HepG2 (cell line): ENCODE results near the gene ZNF500. TPM values are rescaled to one million over a fixed set of nuclear protein-coding genes. Genes with fewer than 3 reads are reported as not detected.

ENCODE experiments used
- ERF ChIP-seq: IDR thresholded peaks from 2 replicates; pipeline ENCODE4 v1.6.1; 2018; ENCODE audit warnings: missing biosample characterization, missing genetic modification reagents
- ESRRA ChIP-seq: sonication (generic); formaldehyde crosslinking; IDR thresholded peaks from 2 replicates; pipeline ENCODE4 v1.5.1; 2020; ENCODE audit warnings: mild to moderate bottlenecking, low read depth, missing genetic modification reagents
- MAZ ChIP-seq, 2 experiments: sonication (generic) in 1 of 2; formaldehyde crosslinking in 1 of 2; IDR thresholded peaks; 2 replicates each; pipeline versions ENCODE4 v1.5.0 to v1.6.1; 2012 to 2020; ENCODE audit warnings: low read depth in 2 of 2, mild to moderate bottlenecking in 2 of 2, borderline replicate concordance in 1 of 2, improper control_type of control experiment in 1 of 2, low read length in 1 of 2, missing genetic modification reagents in 1 of 2, moderate library complexity in 1 of 2
- MEIS2 ChIP-seq: sonication (generic); formaldehyde crosslinking; IDR thresholded peaks from 2 replicates; pipeline ENCODE4 v1.9.0; 2021; ENCODE audit warnings: mild to moderate bottlenecking, missing genetic modification reagents
- MXD4 ChIP-seq: IDR thresholded peaks from 2 replicates; pipeline ENCODE4 v1.6.1; 2016; ENCODE audit warnings: mild to moderate bottlenecking, missing biosample characterization, missing genetic modification reagents
- PHF21A ChIP-seq: sonication (generic); formaldehyde crosslinking; IDR thresholded peaks from 2 replicates; pipeline ENCODE4 v1.5.0; 2020; ENCODE audit warnings: mild to moderate bottlenecking, missing genetic modification reagents
- RORA ChIP-seq: sonication (generic); formaldehyde crosslinking; IDR thresholded peaks from 2 replicates; pipeline ENCODE4 v1.5.0; 2020; ENCODE audit warnings: mild to moderate bottlenecking, missing genetic modification reagents, moderate library complexity
- SIN3A ChIP-seq: IDR thresholded peaks from 2 replicates; pipeline ENCODE4 v1.6.1; 2011; ENCODE audit warnings: low read depth, mild to moderate bottlenecking, control low read depth, low read length, borderline replicate concordance
- TEAD2 ChIP-seq: sonication (generic); formaldehyde crosslinking; IDR thresholded peaks from 2 replicates; pipeline ENCODE4 v1.9.0; 2021; ENCODE audit warnings: missing genetic modification reagents
- ZNF124 ChIP-seq: sonication (generic); formaldehyde crosslinking; IDR thresholded peaks from 2 replicates; pipeline ENCODE4 v1.4.0; 2020; ENCODE audit warnings: missing genetic modification reagents
- ZNF235 ChIP-seq: sonication (generic); formaldehyde crosslinking; IDR thresholded peaks from 2 replicates; pipeline ENCODE4 v1.8.1; 2023; ENCODE audit warnings: mild to moderate bottlenecking, missing genetic modification reagents, borderline replicate concordance
- ZNF501 ChIP-seq: sonication (generic); formaldehyde crosslinking; IDR thresholded peaks from 2 replicates; pipeline ENCODE4 v1.5.1; 2020; ENCODE audit warnings: mild to moderate bottlenecking, moderate library complexity, missing genetic modification reagents
- ZNF720 ChIP-seq: sonication (generic); formaldehyde crosslinking; IDR thresholded peaks from 2 replicates; pipeline ENCODE4 v1.4.0; 2020; ENCODE audit warnings: missing genetic modification reagents
- polyA plus RNA-seq, 8 experiments: library from polyadenylated mRNA; depleted of rRNA in 3 of 8; stranded (reverse) in 7 of 8; unstranded in 1 of 8; fragments of >200 nt; fragmentation: Illumina TruSeq in 4 of 8; extraction: Trizol in 4 of 8; gene quantifications; 2 replicates each; pipeline versions ENCODE4 v1.2.1 to v1.2.3, GENCODE V29; 2011 to 2016; ENCODE audit warnings: low read depth in 4 of 8, missing spikeins in 1 of 8, mixed read lengths in 1 of 8; ENCODE audit not compliant: insufficient read depth in 1 of 8
- total RNA-seq, 5 experiments: library from RNA; depleted of rRNA; stranded (reverse); fragments of >200 nt; fragmentation: Illumina TruSeq; extraction: Trizol; gene quantifications; 2 replicates each; pipeline ENCODE4 v1.2.3, GENCODE V29; 2016; ENCODE audit warnings: low read depth in 1 of 5
- TF ChIP-seq, protein P1 (sequence below): fragments of 450-650 bp; IDR thresholded peaks from 2 replicates; pipeline ENCODE4 v1.6.1; 2017

The ZNF500 gene
- total and polyA plus RNA-seq, 2 of the 13 experiments (the other 11 are each of a cell fraction or from before 2014, with no cell fraction given): 6.1 to 12.2 TPM

DNA sequence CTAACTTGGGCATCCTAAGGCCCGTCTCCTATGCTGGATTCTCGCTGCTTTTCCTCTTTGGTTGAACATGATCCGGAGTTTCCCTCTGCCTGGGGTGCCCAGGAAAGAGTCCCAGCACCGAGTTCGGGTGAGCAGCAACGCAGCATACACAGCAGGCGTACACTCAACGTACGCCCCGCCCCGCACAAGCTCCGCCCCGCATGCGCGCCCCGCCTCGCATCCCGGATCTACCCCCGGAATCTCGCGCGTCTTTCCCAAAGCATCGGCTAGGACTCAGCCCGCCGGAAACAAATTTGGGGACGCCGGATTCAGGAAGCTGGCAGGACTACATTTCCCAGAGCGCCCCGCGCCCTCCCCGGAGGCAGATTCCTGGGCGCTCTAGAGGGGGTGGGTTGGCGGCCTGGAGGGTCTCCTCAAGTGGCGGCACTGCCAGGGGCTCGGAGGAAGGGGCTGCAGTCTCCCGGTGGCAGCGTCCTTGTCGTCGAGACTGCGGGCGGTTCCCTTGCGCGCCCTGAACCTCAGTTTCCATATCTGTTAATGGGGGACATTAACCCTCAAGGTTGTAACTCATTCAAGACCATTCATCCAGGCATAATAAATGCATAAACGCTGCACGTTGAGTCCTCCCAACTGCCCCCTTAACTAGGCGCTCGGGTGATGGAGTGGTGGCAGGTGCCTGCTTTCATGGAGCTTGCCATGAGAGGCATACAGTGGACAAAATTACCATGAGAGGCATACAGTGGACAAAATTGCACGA lies 1.8 kb upstream of the ZNF500 start (continued):
- peak; percentile 76; the same call in 1 of the 2 replicates for TF ChIP-seq PHF21A
- TF ChIP-seq ESRRA (CRISPR knock-in tag): peak; percentile 43; the same call in 1 of the 2 replicates
- 0 out of 2 replicates have a peak, but pooled peaks have one; percentile 26 for TF ChIP-seq MXD4
- peak; percentile 57; the same call in 1 of the 2 replicates for TF ChIP-seq MAZ (IDR thresholded peaks at IDR 0.05; ENCODE audit: borderline replicate concordance, low read depth, low read length)
- peak; percentile 52; the same call in 1 of the 2 replicates for TF ChIP-seq MAZ (CRISPR knock-in tag; IDR thresholded peaks at IDR 0.05; ENCODE audit: low read depth)
- TF ChIP-seq ZNF124 (CRISPR knock-in tag): peak; percentile 46; the same call in 1 of the 2 replicates
- peak; percentile 55; the same call in 1 of the 2 replicates for TF ChIP-seq MEIS2
- TF ChIP-seq ZNF235: peak; percentile 76; the same call in 1 of the 2 replicates
- TF ChIP-seq SIN3A: peak; percentile 67; the same call in 1 of the 2 replicates
- TF ChIP-seq ERF (CRISPR knock-in tag): peak; percentile 27; the same call in 1 of the 2 replicates
- TF ChIP-seq RORA (CRISPR knock-in tag): no peak
- no peak for TF ChIP-seq ZNF720 (CRISPR knock-in tag)
- no peak for TF ChIP-seq TEAD2 (CRISPR knock-in tag)
- peak; percentile 81 for TF ChIP-seq ZNF501 (CRISPR knock-in tag)
- TF ChIP-seq, protein P1, sequence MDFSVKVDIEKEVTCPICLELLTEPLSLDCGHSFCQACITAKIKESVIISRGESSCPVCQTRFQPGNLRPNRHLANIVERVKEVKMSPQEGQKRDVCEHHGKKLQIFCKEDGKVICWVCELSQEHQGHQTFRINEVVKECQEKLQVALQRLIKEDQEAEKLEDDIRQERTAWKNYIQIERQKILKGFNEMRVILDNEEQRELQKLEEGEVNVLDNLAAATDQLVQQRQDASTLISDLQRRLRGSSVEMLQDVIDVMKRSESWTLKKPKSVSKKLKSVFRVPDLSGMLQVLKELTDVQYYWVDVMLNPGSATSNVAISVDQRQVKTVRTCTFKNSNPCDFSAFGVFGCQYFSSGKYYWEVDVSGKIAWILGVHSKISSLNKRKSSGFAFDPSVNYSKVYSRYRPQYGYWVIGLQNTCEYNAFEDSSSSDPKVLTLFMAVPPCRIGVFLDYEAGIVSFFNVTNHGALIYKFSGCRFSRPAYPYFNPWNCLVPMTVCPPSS: no peak
- TF ChIP-seq, all 625 proteins: peak for 206
